IMR-90 (cell line): ENCODE data around the gene B3GNT5. TPM values are rescaled to one million over a fixed set of nuclear protein-coding genes. Genes with fewer than 3 reads are reported as not detected.

Experiments used
- ATAC-seq: fragments of 200-7000 bp; cut with Tn5 transposase; 2 replicates; pipeline ENCODE4 v1.9.1; 2020; ENCODE audit warnings: low read depth, mild to moderate bottlenecking, moderate library complexity
- BruUV-seq: library from RNA; stranded (reverse); fragments of 400-500 nt; replicated peaks from 2 replicates; lab custom pipeline; 2021; lab: Mats Ljungman, UMichigan
- CTCF ChIA-PET: fragments of 300-600 bp; formaldehyde crosslinking; extraction: SDS; loops from one replicate; lab custom pipeline; 2021; ENCODE audit warnings: antibody characterized with exemption; lab: Yijun Ruan, JAX
- POLR2A ChIA-PET: fragments of 300-600 bp; sonication (Branson Sonifier 250); formaldehyde crosslinking; loops from one replicate; lab custom pipeline; 2022; ENCODE audit warnings: antibody characterized with exemption; ENCODE audit not compliant: unreplicated experiment; lab: Charles Lee
- DNase-seq: peaks from one replicate; pipeline ENCODE4 v3.0.0; 2013
- H2AFZ ChIP-seq: replicated peaks from 2 replicates; pipeline ENCODE3; 2013; ENCODE audit warnings: low read length, mild to moderate bottlenecking; ENCODE audit not compliant: poor library complexity
- H2AK5ac ChIP-seq: 2 replicates; pipeline ENCODE4 v1.6.1; 2013; ENCODE audit warnings: low read depth, low read length, inconsistent platforms
- H2AK9ac ChIP-seq: replicated peaks from 2 replicates; pipeline ENCODE3; 2013; ENCODE audit warnings: mild to moderate bottlenecking, low read depth, low read length, moderate library complexity; ENCODE audit not compliant: poor library complexity
- H2BK120ac ChIP-seq: 2 replicates; pipeline ENCODE4 v1.6.1; 2013; ENCODE audit warnings: low read depth, low read length, inconsistent platforms
- H2BK15ac ChIP-seq: 3 replicates; pipeline ENCODE4 v1.6.1; 2013; ENCODE audit warnings: low read depth, low read length, inconsistent platforms
- H2BK20ac ChIP-seq: 2 replicates; pipeline ENCODE4 v1.6.1; 2013; ENCODE audit warnings: low read depth, mild to moderate bottlenecking, inconsistent platforms, low read length, moderate library complexity
- H2BK5ac ChIP-seq: 2 replicates; pipeline ENCODE4 v1.6.1; 2013; ENCODE audit warnings: mild to moderate bottlenecking, low read depth, low read length, inconsistent platforms; ENCODE audit not compliant: poor library complexity, severe bottlenecking
- H3K14ac ChIP-seq: replicated peaks from 2 replicates; pipeline ENCODE4 v1.6.1; 2013; ENCODE audit warnings: low read depth, low read length, inconsistent platforms
- H3K18ac ChIP-seq: 2 replicates; pipeline ENCODE4 v1.6.1; 2013; ENCODE audit warnings: low read depth, low read length, control low read depth
- H3K23ac ChIP-seq: 2 replicates; pipeline ENCODE4 v1.6.1; 2013; ENCODE audit warnings: low read depth, low read length, inconsistent platforms
- H3K27ac ChIP-seq: 2 replicates; pipeline ENCODE4 v1.5.1; 2013; ENCODE audit warnings: mild to moderate bottlenecking, control low read depth, low read length; ENCODE audit not compliant: insufficient read depth
- H3K27me3 ChIP-seq: 2 replicates; pipeline ENCODE4 v1.6.1; 2013; ENCODE audit warnings: low read length; ENCODE audit not compliant: control insufficient read depth, insufficient read depth
- H3K36me3 ChIP-seq: 2 replicates; pipeline ENCODE4 v1.6.1; 2013; ENCODE audit warnings: low read length, mixed read lengths; ENCODE audit not compliant: control insufficient read depth, insufficient read depth
- H3K4ac ChIP-seq: 2 replicates; pipeline ENCODE4 v1.6.1; 2013; ENCODE audit warnings: low read depth, low read length, inconsistent platforms
- H3K4me1 ChIP-seq: 2 replicates; pipeline ENCODE4 v1.6.1; 2013; ENCODE audit warnings: low read length, mixed read lengths; ENCODE audit not compliant: control insufficient read depth, insufficient read depth
- H3K4me2 ChIP-seq: 2 replicates; pipeline ENCODE4 v1.6.1; 2013; ENCODE audit warnings: low read depth, mild to moderate bottlenecking, control low read depth, low read length, moderate library complexity
- H3K4me3 ChIP-seq: 2 replicates; pipeline ENCODE4 v1.5.1; 2013; ENCODE audit warnings: low read depth, mild to moderate bottlenecking, control low read depth, low read length, moderate library complexity; ENCODE audit not compliant: insufficient read depth
- H3K56ac ChIP-seq: 2 replicates; pipeline ENCODE4 v1.6.1; 2013; ENCODE audit warnings: low read length, inconsistent platforms; ENCODE audit not compliant: insufficient read depth; ENCODE audit errors: extremely low read depth
- H3K79me1 ChIP-seq, 2 experiments: 2 replicates each; pipeline ENCODE4 v1.6.1; 2013; ENCODE audit warnings: low read length in 2 of 2, inconsistent platforms in 1 of 2, low read depth in 1 of 2
- H3K9ac ChIP-seq: 2 replicates; pipeline ENCODE4 v1.6.1; 2013; ENCODE audit warnings: low read depth, low read length, control low read depth
- H3K9me1 ChIP-seq: 2 replicates; pipeline ENCODE4 v1.6.1; 2013; ENCODE audit warnings: low read length, inconsistent platforms; ENCODE audit not compliant: insufficient read depth
- H3K9me3 ChIP-seq: 2 replicates; pipeline ENCODE4 v1.6.1; 2013; ENCODE audit warnings: low read length; ENCODE audit not compliant: control insufficient read depth, insufficient read depth
- H4K20me1 ChIP-seq: 2 replicates; pipeline ENCODE4 v1.6.1; 2013; ENCODE audit warnings: low read length, inconsistent platforms; ENCODE audit not compliant: insufficient read depth
- H4K5ac ChIP-seq: 2 replicates; pipeline ENCODE4 v1.6.1; 2013; ENCODE audit warnings: mild to moderate bottlenecking, low read depth, low read length, control low read depth
- H4K8ac ChIP-seq, 2 experiments: 2 replicates each; pipeline ENCODE4 v1.6.1; 2013; ENCODE audit warnings: low read depth in 2 of 2, low read length in 2 of 2, control low read depth in 1 of 2, inconsistent platforms in 1 of 2
- H4K91ac ChIP-seq: 2 replicates; pipeline ENCODE4 v1.6.1; 2013; ENCODE audit warnings: low read depth, low read length, inconsistent platforms; ENCODE audit not compliant: insufficient read depth
- ELK1 ChIP-seq: fragments of 150-350 bp; IDR thresholded peaks from 2 replicates; pipeline ENCODE4 v1.6.1; 2016; ENCODE audit warnings: low read depth, mild to moderate bottlenecking, low read length, moderate library complexity, borderline replicate concordance
- NFE2L2 ChIP-seq: fragments of 150-350 bp; IDR thresholded peaks from 2 replicates; pipeline ENCODE4 v1.6.1; 2016; ENCODE audit warnings: low read depth, mild to moderate bottlenecking, low read length
- RAD21 ChIP-seq: IDR thresholded peaks from 2 replicates; pipeline ENCODE4 v1.6.1; 2012; ENCODE audit warnings: low read length, improper control_type of control experiment
- RCOR1 ChIP-seq: IDR thresholded peaks from 2 replicates; pipeline ENCODE4 v1.6.1; 2012; ENCODE audit warnings: mild to moderate bottlenecking, low read length, improper control_type of control experiment; ENCODE audit not compliant: insufficient replicate concordance
- SMC3 ChIP-seq: fragments of 150-350 bp; IDR thresholded peaks from 2 replicates; pipeline ENCODE4 v1.6.1; 2016; ENCODE audit warnings: low read depth, mild to moderate bottlenecking, antibody characterized with exemption, low read length, moderate library complexity
- WGBS, 2 experiments: methylation state at CpG; one replicate each; pipeline versions ENCODE4 v1.1.5 to v1.1.7; 2013; ENCODE audit warnings: missing lambda C conversion rate in 2 of 2; ENCODE audit not compliant: insufficient read length in 1 of 2; ENCODE audit errors: extremely low coverage in 2 of 2; 5-methylcytosine and 5-hydroxymethylcytosine counted together
- dilution Hi-C: fragments of 300-500 bp; cut with HindIII; formaldehyde crosslinking; loops from one replicate; pipeline ENCODE4 v1.14.3; 2018; ENCODE audit warnings: low sequenced_read_pairs; ENCODE audit not compliant: unreplicated experiment
- in situ Hi-C: fragments of 300-500 bp; cut with MboI; formaldehyde crosslinking; loops from 3 replicates; pipeline ENCODE4 v1.14.3; 2019; ENCODE audit warnings: low sequenced_read_pairs, inconsistent platforms, mixed read lengths
- intact Hi-C: fragments of 100-400 bp; cut with micrococcal nuclease; formaldehyde crosslinking; loops from 2 replicates; pipeline ENCODE4 v1.10.0; 2022
- polyA plus RNA-seq, 3 experiments: library from polyadenylated mRNA; depleted of rRNA; stranded (reverse); fragments of >200 nt; gene quantifications; 2 replicates each; pipeline ENCODE4 v1.2.3, GENCODE V29; 2012; ENCODE audit warnings: low replicate concordance in 1 of 3
- total RNA-seq: library from RNA; depleted of rRNA; stranded (reverse); fragments of >200 nt; gene quantifications from 2 replicates; pipeline ENCODE4 v1.2.3, GENCODE V29; 2012

Gene B3GNT5
- total and polyA plus RNA-seq, 2 of the 4 experiments (the other 2 are of a cell fraction): 1.6 to 3.4 TPM

- no peak overlapping the region for H3K56ac ChIP-seq
- H2AK9ac ChIP-seq: no peak overlapping the region
- POLR2A ChIA-PET: no interaction called here
- no peak overlapping the region for H2AFZ ChIP-seq
- CTCF ChIA-PET: no interaction called here
- no peak overlapping the region for H3K4me3 ChIP-seq
- no peaks in the 10 kb centered on the region for H4K20me1 ChIP-seq
- H2BK120ac ChIP-seq: no peak overlapping the region
- intact Hi-C loops: no loop called here
- no peak overlapping the region for H2BK20ac ChIP-seq
- H4K91ac ChIP-seq: no peak overlapping the region
- DNase-seq (no peak), ATAC-seq (no peak)
- no peak for TF ChIP-seq SMC3
- no peak for TF ChIP-seq NFE2L2
- TF ChIP-seq RCOR1: no peak
- TF ChIP-seq ELK1: no peak
- TF ChIP-seq RAD21: no peak
- H3K14ac ChIP-seq: no peak overlapping the region
- H3K79me1 ChIP-seq: no peaks in the 10 kb centered on the region
- dilution Hi-C loops: no loop called here
- no peak overlapping the region for H2AK5ac ChIP-seq
- H3K9ac ChIP-seq: no peak overlapping the region
- no peak overlapping the region for H3K18ac ChIP-seq
- no TSS peak for BruUV-seq
- H3K9me3 ChIP-seq: no peaks in the 10 kb centered on the region
- H3K4me2 ChIP-seq: no peak overlapping the region
- no peak overlapping the region for H3K23ac ChIP-seq
- no peak overlapping the region for H4K5ac ChIP-seq
- no CpG with 5 or more reads among the region's 3 CpGs for WGBS, 2 experiments
- in situ Hi-C loops: no loop called here
- H3K27ac ChIP-seq: no peak overlapping the region
- peaks cover 30% of the 10 kb centered on the region for H3K27me3 ChIP-seq
- H2BK15ac ChIP-seq: no peak overlapping the region
- H4K8ac ChIP-seq: no peak overlapping the region
- H3K4me1 ChIP-seq: no peaks in the 10 kb centered on the region
- no peak overlapping the region for H2BK5ac ChIP-seq
- no peaks in the 10 kb centered on the region for H3K9me1 ChIP-seq
- H3K4ac ChIP-seq: no peak overlapping the region
- no peaks in the 10 kb centered on the region for H3K36me3 ChIP-seq
These were observed 39.4 kb upstream of the B3GNT5 start for GRCh38 chr3:183213415-183214276.
